ENCODE measurements around the gene KIF11. TPM values are rescaled to one million over a fixed set of nuclear protein-coding genes. Genes with fewer than 3 reads are reported as not detected.

The KIF11 gene
- polyA plus RNA-seq, 3 donors = 0.07 to 0.55 (median 0.40) TPM

GRCh38 chr10:92690211-92690914 lies 97.4 kb downstream of the KIF11 start:
- Histone ChIP-seq H4K20me1 (ENCODE audit: insufficient read depth, low read length) (peaks cover 56% of the 10 kb centered on the region), H3K4me3 (replicated peaks in 1 of 3; ENCODE audit: low read depth in 2 of 3, low read length in 3 of 3) (peak overlapping the region; percentile 68 to 86 (median 82)), H3K27ac (ENCODE audit: low read depth in 1 of 2, low read length in 2 of 2) (peak overlapping the region; percentile 79 to 93), H3K9ac (ENCODE audit: insufficient read depth, low read length, poor library complexity, severe bottlenecking) (peak overlapping the region; percentile 94), H3K27me3 (ENCODE audit: control insufficient read depth in 2 of 2, insufficient read depth in 2 of 2, low read length in 2 of 2) (no peaks in the 10 kb centered on the region), H3K4me1 (ENCODE audit: control insufficient read depth in 1 of 2, insufficient read depth in 2 of 2, low read length in 2 of 2) (peaks cover 28 to 51% of the 10 kb centered on the region in 2 donors), H3K79me2 (ENCODE audit: insufficient read depth, low read length) (peaks cover 88% of the 10 kb centered on the region), H3K9me3 (replicated peaks in 1 of 2; ENCODE audit: control insufficient read depth in 1 of 2, insufficient read depth in 1 of 2, low read length in 2 of 2) (no peaks in the 10 kb centered on the region), H2AFZ (ENCODE audit: insufficient read depth, low read depth, low read length, poor library complexity, severe bottlenecking) (peak overlapping the region; percentile 70), H3K4me2 (replicated peaks; ENCODE audit: extremely low read depth, low read length, poor library complexity, severe bottlenecking) (peak overlapping the region; percentile 98), H3K36me3 (replicated peaks in 1 of 2; ENCODE audit: control insufficient read depth in 1 of 2, insufficient read depth in 2 of 2, low read length in 2 of 2) (peaks cover 27 to 28% of the 10 kb centered on the region in 2 donors)
- peaks cover 0 to 12% (median 5%) of the 10 kb centered on the region in 7 donors for H3K9me3 Mint-ChIP-seq
- H3K4me1 Mint-ChIP-seq = peaks cover 68% of the 10 kb centered on the region
- H3K27ac Mint-ChIP-seq = peak overlapping the region; percentile 95 to 98 (median 96)
- H3K36me3 Mint-ChIP-seq = peaks cover 33 to 49% of the 10 kb centered on the region in 2 donors
- intact Hi-C loops (cut with micrococcal nuclease) = loop anchor here (2.0 to 10.0 kb wide), 4 partner anchors 64 to 157 kb away; partner anchors contain the start of genes EXOC6 (in 2 of the 2) and KIF11 (in 1 of the 2)
- TF ChIP-seq CTCF (IDR thresholded peaks at IDR 0.05) = no peak
- H3K4me3 Mint-ChIP-seq = peak overlapping the region; percentile 97 to 100
- peak; percentile 76 to 80 (median 79) for DNase-seq
- under 1% methylated on average over 70 of the region's 73 CpGs for WGBS (ENCODE audit: insufficient coverage)
- no peaks in the 10 kb centered on the region for H3K27me3 Mint-ChIP-seq (ENCODE audit: low read depth in 3 of 3)

GRCh38 chr10:92690915-92691590 lies 98.1 kb downstream of the KIF11 start:
- Histone ChIP-seq H3K4me1 (ENCODE audit: control insufficient read depth in 1 of 2, insufficient read depth in 2 of 2, low read length in 2 of 2) (peaks cover 28 to 51% of the 10 kb centered on the region in 2 donors), H3K27ac (ENCODE audit: low read depth in 1 of 2, low read length in 2 of 2) (peak overlapping the region; percentile 79 to 93), H4K20me1 (ENCODE audit: insufficient read depth, low read length) (peaks cover 63% of the 10 kb centered on the region), H3K4me2 (replicated peaks; ENCODE audit: extremely low read depth, low read length, poor library complexity, severe bottlenecking) (peak overlapping the region; percentile 98), H3K79me2 (ENCODE audit: insufficient read depth, low read length) (peaks cover 87% of the 10 kb centered on the region), H3K4me3 (replicated peaks in 1 of 3; ENCODE audit: low read depth in 2 of 3, low read length in 3 of 3) (peak overlapping the region; percentile 68 to 86 (median 82)), H3K27me3 (ENCODE audit: control insufficient read depth in 2 of 2, insufficient read depth in 2 of 2, low read length in 2 of 2) (no peaks in the 10 kb centered on the region), H3K9ac (ENCODE audit: insufficient read depth, low read length, poor library complexity, severe bottlenecking) (peak overlapping the region; percentile 94), H2AFZ (ENCODE audit: insufficient read depth, low read depth, low read length, poor library complexity, severe bottlenecking) (peak overlapping the region; percentile 70), H3K9me3 (replicated peaks in 1 of 2; ENCODE audit: control insufficient read depth in 1 of 2, insufficient read depth in 1 of 2, low read length in 2 of 2) (no peaks in the 10 kb centered on the region), H3K36me3 (replicated peaks in 1 of 2; ENCODE audit: control insufficient read depth in 1 of 2, insufficient read depth in 2 of 2, low read length in 2 of 2) (peaks cover 30 to 32% of the 10 kb centered on the region in 2 donors)
- H3K9me3 Mint-ChIP-seq = peaks cover 0 to 6% (median 2%) of the 10 kb centered on the region in 7 donors
- no peaks in the 10 kb centered on the region for H3K27me3 Mint-ChIP-seq (ENCODE audit: low read depth in 3 of 3)
- peaks cover 63% of the 10 kb centered on the region for H3K4me1 Mint-ChIP-seq
- no peak for TF ChIP-seq CTCF (IDR thresholded peaks at IDR 0.05)
- DNase-seq = peak; percentile 33 to 58 (median 47)
- H3K4me3 Mint-ChIP-seq = peak overlapping the region; percentile 97 to 100
- 0% methylated on average over 23 of the region's 30 CpGs for WGBS (ENCODE audit: insufficient coverage)
- H3K36me3 Mint-ChIP-seq = peaks cover 32 to 47% of the 10 kb centered on the region in 2 donors
- intact Hi-C loops (cut with micrococcal nuclease) = loop anchor here (2.0 to 10.0 kb wide), 4 partner anchors 64 to 156 kb away; partner anchors contain the start of genes EXOC6 (in 2 of the 2) and KIF11 (in 1 of the 2)
- H3K27ac Mint-ChIP-seq = peak overlapping the region; percentile 95 to 98 (median 96)
